CD14-positive monocyte (primary cell): ENCODE data around the gene NLRP9. TPM values are rescaled to one million over a fixed set of nuclear protein-coding genes. Genes with fewer than 3 reads are reported as not detected.
A peak's percentile ranks its signal among the peaks of the same experiment; 100 is the strongest.

Experiments
- DNase-seq, 3 donors: peaks; one replicate each; pipeline ENCODE4 v3.0.0-alpha.2; 2011 to 2022
- H2AFZ ChIP-seq: 2 replicates; pipeline ENCODE4 v1.6.0; 2012; ENCODE audit warnings: mild to moderate bottlenecking, low read depth, low read length, inconsistent platforms; ENCODE audit not compliant: insufficient read depth, poor library complexity, severe bottlenecking
- H3K27ac ChIP-seq, 2 donors: 1 replicate in 1 of 2; 2 replicates in 1 of 2; pipeline ENCODE4 v1.5.1; 2012 to 2013; ENCODE audit warnings: low read length in 2 of 2, control low read depth in 1 of 2, inconsistent platforms in 1 of 2, low read depth in 1 of 2, mild to moderate bottlenecking in 1 of 2
- H3K27me3 ChIP-seq, 2 donors: one replicate each; pipeline versions ENCODE4 v1.6.0 to v1.6.1; 2011 to 2013; ENCODE audit warnings: low read length in 2 of 2; ENCODE audit not compliant: control insufficient read depth in 2 of 2, insufficient read depth in 2 of 2
- H3K36me3 ChIP-seq, 2 donors: replicated peaks in 1 of 2; 1 replicate in 1 of 2; 2 replicates in 1 of 2; pipeline versions ENCODE4 v1.5.1 to v1.6.1; 2012 to 2013; ENCODE audit warnings: low read length in 2 of 2, control low read depth in 1 of 2, inconsistent platforms in 1 of 2, mild to moderate bottlenecking in 1 of 2; ENCODE audit not compliant: insufficient read depth in 2 of 2, control insufficient read depth in 1 of 2
- H3K4me1 ChIP-seq, 2 donors: 1 replicate in 1 of 2; 2 replicates in 1 of 2; pipeline versions ENCODE4 v1.5.1 to v1.6.1; 2012 to 2013; ENCODE audit warnings: low read length in 2 of 2, control low read depth in 1 of 2, inconsistent platforms in 1 of 2, mild to moderate bottlenecking in 1 of 2, moderate library complexity in 1 of 2; ENCODE audit not compliant: insufficient read depth in 2 of 2, control insufficient read depth in 1 of 2
- H3K4me2 ChIP-seq: replicated peaks from 2 replicates; pipeline ENCODE3; 2012; ENCODE audit warnings: low read length, moderate library complexity, mild to moderate bottlenecking; ENCODE audit not compliant: poor library complexity, severe bottlenecking; ENCODE audit errors: extremely low read depth
- H3K4me3 ChIP-seq, 3 experiments: fragments of 200-600 bp in 1 of 3; sonication (generic) in 1 of 3; replicated peaks in 1 of 3; 1 replicate in 2 of 3; 2 replicates in 1 of 3; pipeline ENCODE4 v1.5.1; 2011 to 2013; ENCODE audit warnings: low read length in 3 of 3, mild to moderate bottlenecking in 3 of 3, control low read depth in 2 of 3, low read depth in 2 of 3, inconsistent platforms in 1 of 3, moderate library complexity in 1 of 3
- H3K79me2 ChIP-seq: 2 replicates; pipeline ENCODE4 v1.6.0; 2012; ENCODE audit warnings: mild to moderate bottlenecking, control low read depth, inconsistent platforms, low read length, moderate library complexity; ENCODE audit not compliant: insufficient read depth
- H3K9ac ChIP-seq: 2 replicates; pipeline ENCODE4 v1.6.0; 2017; ENCODE audit warnings: low read length, mild to moderate bottlenecking; ENCODE audit not compliant: insufficient read depth, poor library complexity, severe bottlenecking
- H3K9me3 ChIP-seq, 2 donors: replicated peaks in 1 of 2; 1 replicate in 1 of 2; 2 replicates in 1 of 2; pipeline versions ENCODE4 v1.5.1 to v1.6.1; 2012 to 2013; ENCODE audit warnings: low read length in 2 of 2, control low read depth in 1 of 2; ENCODE audit not compliant: control insufficient read depth in 1 of 2, insufficient read depth in 1 of 2
- H4K20me1 ChIP-seq: 2 replicates; pipeline ENCODE4 v1.6.0; 2012; ENCODE audit warnings: mild to moderate bottlenecking, low read length, control low read depth, moderate library complexity; ENCODE audit not compliant: insufficient read depth
- H3K27ac Mint-ChIP-seq, 7 donors: one replicate each; pipeline ENCODE4 v1.8.0; 2020; ENCODE audit warnings: mild to moderate bottlenecking in 7 of 7, mixed read lengths in 7 of 7, moderate library complexity in 6 of 7, inconsistent platforms in 2 of 7
- H3K27me3 Mint-ChIP-seq, 3 donors: one replicate each; pipeline ENCODE4 v1.8.0; 2021 to 2022; ENCODE audit warnings: low read depth in 3 of 3, mild to moderate bottlenecking in 3 of 3, mixed read lengths in 3 of 3, moderate library complexity in 3 of 3, inconsistent platforms in 1 of 3
- H3K36me3 Mint-ChIP-seq, 2 donors: one replicate each; pipeline ENCODE4 v1.8.0; 2020; ENCODE audit warnings: mixed read lengths in 2 of 2, inconsistent platforms in 1 of 2, mild to moderate bottlenecking in 1 of 2
- H3K4me1 Mint-ChIP-seq: one replicate; pipeline ENCODE4 v1.8.0; 2020; ENCODE audit warnings: mild to moderate bottlenecking, mixed read lengths
- H3K4me3 Mint-ChIP-seq, 2 donors: one replicate each; pipeline ENCODE4 v1.8.0; 2020; ENCODE audit warnings: mild to moderate bottlenecking in 2 of 2, mixed read lengths in 2 of 2, moderate library complexity in 1 of 2
- H3K9me3 Mint-ChIP-seq, 7 donors: one replicate each; pipeline ENCODE4 v1.8.0; 2020 to 2022; ENCODE audit warnings: mixed read lengths in 7 of 7, mild to moderate bottlenecking in 6 of 7, moderate library complexity in 6 of 7, inconsistent platforms in 2 of 7
- CTCF ChIP-seq: fragments of 200-600 bp; IDR thresholded peaks from one replicate; pipeline ENCODE4 v1.8.0; 2022; ENCODE audit warnings: antibody characterized with exemption, mild to moderate bottlenecking
- WGBS: methylation state at CpG from one replicate; pipeline ENCODE4 v1.1.5; 2013; ENCODE audit warnings: missing lambda C conversion rate; ENCODE audit not compliant: insufficient coverage; 5-methylcytosine and 5-hydroxymethylcytosine counted together
- intact Hi-C, 2 donors: fragments of 100-400 bp; cut with micrococcal nuclease; formaldehyde crosslinking; loops; one replicate each; pipeline versions ENCODE4 v1.15.0 to v1.15.1; 2023
- polyA plus RNA-seq, 3 donors: library from polyadenylated mRNA; depleted of rRNA in 1 of 3; unstranded in 2 of 3; stranded (reverse) in 1 of 3; fragments of 300-500 nt in 2 of 3; fragments of >200 nt in 1 of 3; fragmentation: Illumina TruSeq in 2 of 3; gene quantifications; 1 replicate in 2 of 3; 2 replicates in 1 of 3; pipeline ENCODE4 v1.2.3, GENCODE V29; 2012 to 2021

Gene NLRP9
- polyA plus RNA-seq, 3 donors = not detected

GRCh38 chr19:55666343-55667005 lies 71.7 kb downstream of the NLRP9 start:
- Mint-ChIP-seq H3K9me3 (peaks cover 0 to 2% (median 0%) of the 10 kb centered on the region in 7 donors), H3K4me3 (no peak overlapping the region), H3K27ac (peak overlapping the region in 3 of 7 donors; percentile 15 to 50 (median 43)), H3K27me3 (no peaks in the 10 kb centered on the region), H3K4me1 (peaks cover 5% of the 10 kb centered on the region), H3K36me3 (peaks cover 84 to 98% of the 10 kb centered on the region in 2 donors)
- no peak for TF ChIP-seq CTCF
- no peak overlapping the region for H2AFZ ChIP-seq
- no peak for DNase-seq
- H3K9me3 ChIP-seq = no peaks in the 10 kb centered on the region
- WGBS = 97% methylated on average over 11 of the region's 12 CpGs
- intact Hi-C loops = no loop called here
- peaks cover 97% of the 10 kb centered on the region for H3K79me2 ChIP-seq
- H3K27me3 ChIP-seq = no peaks in the 10 kb centered on the region
- H3K9ac ChIP-seq = no peak overlapping the region
- H3K4me3 ChIP-seq = no peak overlapping the region
- peaks cover 88 to 96% of the 10 kb centered on the region in 2 donors for H3K36me3 ChIP-seq
- H3K4me2 ChIP-seq = no peak overlapping the region
- peaks cover 100% of the 10 kb centered on the region for H4K20me1 ChIP-seq
- no peaks in the 10 kb centered on the region for H3K4me1 ChIP-seq
- peak overlapping the region in 1 of 2 donors; percentile 20 for H3K27ac ChIP-seq

- Mint-ChIP-seq H3K9me3 (no peaks in the 10 kb centered on the region), H3K4me3 (no peak overlapping the region), H3K27ac (peak overlapping the region in 4 of 7 donors; percentile 32 to 77 (median 61)), H3K36me3 (peaks cover 78 to 96% of the 10 kb centered on the region in 2 donors), H3K27me3 (no peaks in the 10 kb centered on the region), H3K4me1 (peaks cover 5% of the 10 kb centered on the region)
- Histone ChIP-seq H3K4me2 (no peak overlapping the region), H3K9me3 (no peaks in the 10 kb centered on the region), H3K79me2 (peaks cover 97% of the 10 kb centered on the region), H3K27me3 (no peaks in the 10 kb centered on the region), H4K20me1 (peaks cover 100% of the 10 kb centered on the region), H2AFZ (no peak overlapping the region), H3K4me3 (no peak overlapping the region), H3K27ac (no peak overlapping the region), H3K4me1 (peaks cover 0 to 5% of the 10 kb centered on the region in 2 donors), H3K9ac (no peak overlapping the region), H3K36me3 (peaks cover 87 to 100% of the 10 kb centered on the region in 2 donors)
- no peak for TF ChIP-seq CTCF
- WGBS = 91% methylated on average over 20 of the region's 20 CpGs
- DNase-seq = no peak
- intact Hi-C loops = no loop called here
Measured at GRCh38 chr19:55663846-55664536, 74.2 kb downstream of the NLRP9 start.
